Activated CD4-positive, CD25-positive, alpha-beta regulatory T cell treated with anti-CD3 and anti-CD28 coated beads, Interleukin-2, amount 50 U/mL, for 72 hours (primary cell): Measurements from ENCODE around the gene MRPL23.

ENCODE experiments used
- DNase-seq: peaks from one replicate; pipeline ENCODE4 v3.0.0; 2021

Gene MRPL23

GRCh38 chr11:1959786-1960185, 12.7 kb downstream of the MRPL23 start:
- DNase-seq, result no peak

- DNase-seq, result peak; percentile 9
Measured at GRCh38 chr11:1963864-1964263, 16.7 kb downstream of the MRPL23 start.

DNA sequence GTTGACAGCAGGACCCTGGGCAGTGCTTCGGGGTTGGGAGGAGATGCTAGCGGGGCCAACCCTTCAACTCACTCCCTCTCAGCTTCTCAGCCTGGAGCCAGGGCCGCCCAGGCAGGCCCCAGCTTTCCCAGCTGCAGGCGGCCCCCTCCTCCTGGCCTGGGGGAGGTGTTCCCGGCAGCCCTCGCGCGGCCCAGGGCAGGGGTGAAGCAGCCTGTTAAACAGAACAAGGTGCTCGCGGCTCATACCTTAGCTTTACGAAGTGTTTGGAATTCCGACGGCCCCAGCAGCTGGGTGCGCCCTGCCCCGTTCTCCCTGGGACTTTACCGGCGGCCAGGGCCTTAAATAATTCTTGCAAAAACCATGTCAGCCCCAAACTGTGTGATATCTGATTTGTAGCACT, 17.2 kb downstream of the MRPL23 start:
- no peak for DNase-seq

GRCh38 chr11:1964955-1965354, 17.8 kb downstream of the MRPL23 start:
- DNase-seq, result no peak

GRCh38 chr11:1966531-1966930, 19.4 kb downstream of the MRPL23 start:
- peak; percentile 11 for DNase-seq

- no peak for DNase-seq
Measured at GRCh38 chr11:1967641-1968225, 20.6 kb downstream of the MRPL23 start.

- DNase-seq, result peak; percentile 17
Measured at GRCh38 chr11:1968454-1969002, 21.4 kb downstream of the MRPL23 start.

GRCh38 chr11:1969035-1969434, 21.9 kb downstream of the MRPL23 start:
- no peak for DNase-seq

DNA sequence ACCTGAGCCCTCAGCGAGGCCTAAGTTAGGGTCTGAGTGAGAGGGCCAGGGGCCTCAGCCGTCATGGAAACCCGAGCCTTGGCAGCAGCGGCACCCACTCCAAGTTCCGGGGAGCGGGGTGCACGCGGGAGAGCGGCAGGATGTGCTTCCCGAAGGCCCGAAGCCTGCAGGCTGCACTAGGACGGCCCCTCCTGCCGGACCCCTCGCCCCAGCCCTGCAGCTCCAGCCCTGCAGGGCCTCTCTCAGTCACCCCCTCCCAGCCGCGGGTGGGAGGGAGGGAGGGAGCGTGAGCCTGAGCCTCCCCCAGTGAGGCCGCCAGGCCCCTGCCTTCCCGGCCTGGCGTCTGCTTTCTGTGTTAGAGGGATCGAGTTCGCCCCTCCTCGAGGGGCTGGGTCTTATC, 22.6 kb downstream of the MRPL23 start:
- no peak for DNase-seq

GRCh38 chr11:1970956-1971355, 23.8 kb downstream of the MRPL23 start:
- DNase-seq, result peak; percentile 4

DNA sequence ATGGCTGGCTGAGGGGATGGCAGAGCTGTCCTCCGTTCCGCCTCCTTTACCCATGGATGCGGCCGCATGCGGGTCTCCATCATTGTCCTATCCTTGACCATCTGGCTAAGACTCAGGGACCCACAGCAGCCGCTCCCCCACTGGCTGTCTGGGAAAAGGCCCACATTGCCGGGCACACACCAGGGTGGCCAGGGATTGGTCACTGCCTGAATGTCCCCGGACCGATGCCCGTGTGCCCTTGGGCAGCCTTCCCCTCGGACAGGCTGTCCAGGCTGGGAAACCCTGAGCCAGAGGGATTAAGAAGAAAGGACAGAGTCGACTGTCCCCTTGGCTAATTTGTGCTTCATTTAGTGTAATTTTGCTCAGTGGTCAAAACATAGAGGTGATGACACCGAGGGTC, 28.1 kb downstream of the MRPL23 start:
- DNase-seq, result no peak

DNA sequence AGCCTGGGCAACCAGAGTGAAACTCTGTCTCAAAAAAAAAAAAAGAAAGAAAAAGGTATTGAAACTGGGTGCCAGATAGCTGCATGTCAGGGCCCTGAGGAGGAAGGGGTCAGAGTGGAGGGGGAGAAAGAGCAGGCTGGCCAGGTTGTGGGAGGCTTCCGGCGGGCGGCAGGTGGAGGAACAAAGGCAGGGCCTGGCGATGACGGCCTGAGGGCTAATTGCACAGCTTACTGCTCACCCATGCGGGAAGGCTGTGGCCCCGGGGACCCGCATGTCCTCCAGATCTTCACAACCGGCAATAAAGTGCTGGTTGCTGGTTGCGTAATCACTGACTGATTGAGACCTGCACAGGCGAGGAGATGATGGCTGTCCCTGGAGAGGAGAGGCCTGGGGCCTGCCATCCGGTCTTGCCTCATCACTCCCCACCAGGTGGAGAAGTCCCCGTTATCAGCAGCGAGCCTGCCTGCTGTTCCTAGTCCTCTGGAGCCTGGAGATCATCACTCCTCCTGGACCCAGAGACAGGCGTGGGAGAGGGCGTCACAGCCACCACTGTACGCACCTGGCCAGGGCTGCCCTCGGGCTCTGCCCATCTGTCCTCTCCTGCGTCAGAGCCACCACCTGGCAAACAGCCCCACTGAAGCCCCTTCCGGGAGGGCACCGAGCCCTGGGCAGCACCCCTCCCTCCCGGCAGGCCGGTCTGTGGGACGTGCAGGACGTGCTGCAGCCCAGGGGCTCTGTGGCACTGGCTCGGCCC, 31.8 kb downstream of the MRPL23 start:
- peak; percentile 4 for DNase-seq

DNA sequence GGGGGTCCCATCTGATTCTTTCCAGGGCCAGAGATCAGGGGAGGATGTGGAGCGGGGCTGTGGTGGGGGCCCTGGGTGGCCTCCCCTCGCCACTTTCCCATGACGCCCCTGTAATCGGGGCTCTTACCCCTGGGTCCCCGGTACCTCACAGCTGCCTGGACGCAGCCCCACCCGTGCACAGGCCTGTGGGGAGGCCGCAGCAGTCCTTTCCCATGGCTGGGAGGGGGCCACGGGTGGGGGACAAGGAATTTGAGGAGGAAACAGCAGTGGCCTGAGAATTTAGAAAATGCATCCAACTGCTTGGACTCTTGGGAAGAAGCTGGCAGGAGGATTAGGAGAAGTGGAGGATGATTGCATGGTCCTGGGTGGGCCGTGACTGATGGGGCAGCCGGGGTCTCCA, 32.5 kb downstream of the MRPL23 start:
- DNase-seq, result no peak

DNA sequence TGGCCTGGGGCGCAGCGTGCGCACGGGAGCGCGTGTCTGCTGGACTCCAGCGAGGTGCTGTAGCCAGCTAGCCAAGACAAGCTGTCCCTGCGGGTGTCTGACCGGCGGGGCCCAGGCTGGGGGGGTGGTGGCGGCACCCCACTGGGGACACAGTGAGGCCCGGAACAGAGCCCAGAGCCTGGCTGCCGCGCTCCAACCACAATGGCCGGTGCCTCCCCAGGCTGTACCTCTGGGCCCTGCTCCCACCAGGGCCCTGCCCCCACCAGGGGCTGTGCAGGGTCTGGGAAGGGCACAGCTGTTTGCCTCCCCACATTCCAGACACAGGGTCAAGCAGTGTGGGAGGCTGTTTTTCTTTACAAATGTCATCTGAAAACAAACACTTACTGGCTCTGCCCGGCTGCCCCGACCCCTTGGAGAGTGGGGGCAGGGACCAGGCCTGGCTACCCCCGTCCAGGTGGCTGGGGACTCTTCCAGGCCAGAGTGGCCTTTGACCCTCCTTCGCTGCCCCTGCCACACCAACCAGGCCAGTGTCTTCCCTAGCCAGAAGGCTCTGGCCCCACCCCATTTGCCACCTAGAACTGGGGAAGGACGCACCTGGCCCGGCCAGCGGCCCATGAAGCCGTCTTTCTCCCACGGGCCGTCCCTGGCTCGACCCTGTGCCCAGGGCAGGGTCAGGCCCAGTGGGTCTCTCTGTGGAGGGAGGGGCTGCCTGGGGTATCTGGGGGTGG, 35.9 kb downstream of the MRPL23 start:
- no peak for DNase-seq

DNA sequence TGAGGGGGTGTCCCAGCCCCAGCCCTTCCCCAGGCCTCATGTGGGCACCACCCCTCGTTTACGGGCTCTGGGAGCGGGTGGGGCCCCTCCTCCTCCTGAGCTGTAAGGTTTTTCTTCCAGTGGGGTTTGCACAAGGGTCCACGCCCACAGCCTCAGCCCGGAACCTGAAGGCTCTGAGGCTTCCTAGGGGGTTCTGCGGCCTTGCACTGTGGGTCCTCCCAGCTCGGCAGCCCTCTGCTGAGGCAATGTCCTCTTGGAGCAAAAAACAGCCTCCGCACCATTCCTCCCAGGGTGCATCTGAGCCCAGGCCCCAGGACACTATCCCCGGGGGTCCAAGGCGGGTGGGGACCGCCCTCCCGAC, 36.4 kb downstream of the MRPL23 start:
- DNase-seq, result peak; percentile 8

DNA sequence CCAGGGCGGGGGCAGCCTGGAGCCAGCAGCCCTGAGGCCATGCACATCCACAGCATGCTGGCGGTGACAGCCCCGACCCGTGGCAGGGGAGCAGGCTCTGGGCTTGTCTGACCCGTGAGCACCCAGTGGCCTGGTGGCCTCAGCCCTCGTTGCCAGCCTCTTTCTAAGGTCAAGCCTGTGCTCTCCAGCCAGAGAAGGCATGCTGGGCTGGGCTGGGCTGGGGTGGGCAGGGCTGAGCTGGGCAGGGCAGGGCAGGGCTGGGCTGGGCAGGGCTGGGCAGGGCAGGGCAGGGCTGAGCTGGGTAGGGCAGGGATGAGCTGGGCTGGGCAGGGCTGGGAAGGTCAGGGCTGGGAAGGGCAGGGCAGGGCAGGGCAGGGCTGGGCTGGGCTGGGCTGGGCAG, 39.9 kb downstream of the MRPL23 start:
- no peak for DNase-seq

- no peak for DNase-seq
Measured at GRCh38 chr11:1988174-1988573, 41.0 kb downstream of the MRPL23 start.

DNA sequence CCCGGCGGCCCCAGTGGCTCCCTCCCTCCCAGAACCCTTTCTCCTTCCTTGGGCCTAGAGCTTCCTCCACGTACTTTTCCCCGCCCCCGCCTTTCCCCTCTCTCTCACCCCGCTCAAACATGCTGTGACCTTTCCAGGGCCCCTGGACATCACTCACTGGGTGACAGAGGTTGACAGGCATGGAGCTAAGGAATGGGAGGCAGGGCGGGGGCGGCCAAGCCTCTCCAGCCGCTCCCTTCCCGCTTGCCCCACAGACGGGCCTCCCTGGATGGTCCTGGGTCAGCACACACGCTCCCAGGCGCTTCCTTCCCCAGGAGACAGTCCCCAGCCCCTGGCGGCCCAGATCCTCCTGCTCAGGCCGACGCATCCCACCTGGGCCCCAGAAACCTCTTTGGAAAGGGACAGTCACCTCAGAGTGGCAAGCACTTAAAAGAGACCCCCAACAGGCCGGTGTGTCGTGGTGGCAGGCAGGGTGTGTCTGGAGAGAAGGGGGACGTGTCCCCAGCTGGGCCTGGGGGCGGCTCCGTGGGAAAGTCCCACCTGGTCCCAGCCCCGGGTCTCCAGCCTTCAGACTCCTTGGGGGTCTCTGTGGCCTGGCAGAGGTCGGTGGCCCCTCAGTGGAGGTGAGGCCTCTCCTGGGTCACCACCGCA, 41.7 kb downstream of the MRPL23 start:
- peak; percentile 2 for DNase-seq

DNA sequence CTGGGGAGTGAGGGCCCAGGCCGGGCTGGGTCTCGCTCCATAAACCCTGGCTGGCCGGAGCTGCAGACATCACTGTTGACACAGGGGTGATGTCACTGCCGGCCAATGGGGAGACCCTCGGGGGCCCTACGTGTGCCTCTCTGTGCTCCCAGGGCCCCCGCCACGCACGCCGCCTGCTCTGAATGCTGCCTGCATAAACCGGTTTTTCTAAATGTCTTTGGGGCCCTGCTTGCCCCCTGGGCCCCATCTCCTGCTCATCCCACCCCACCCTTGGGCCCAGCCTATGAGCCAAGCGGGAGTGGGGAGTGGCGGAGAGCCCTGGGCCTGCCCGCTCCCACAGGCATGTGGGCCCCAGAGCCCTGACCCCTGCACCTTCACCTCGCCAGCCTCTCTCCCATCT, 42.8 kb downstream of the MRPL23 start:
- no peak for DNase-seq

GRCh38 chr11:1990872-1991578, 43.9 kb downstream of the MRPL23 start:
- no peak for DNase-seq

GRCh38 chr11:1992111-1992510, 45.0 kb downstream of the MRPL23 start:
- DNase-seq, result peak; percentile 9

GRCh38 chr11:1994121-1994520, 47.0 kb downstream of the MRPL23 start:
- no peak for DNase-seq

DNA sequence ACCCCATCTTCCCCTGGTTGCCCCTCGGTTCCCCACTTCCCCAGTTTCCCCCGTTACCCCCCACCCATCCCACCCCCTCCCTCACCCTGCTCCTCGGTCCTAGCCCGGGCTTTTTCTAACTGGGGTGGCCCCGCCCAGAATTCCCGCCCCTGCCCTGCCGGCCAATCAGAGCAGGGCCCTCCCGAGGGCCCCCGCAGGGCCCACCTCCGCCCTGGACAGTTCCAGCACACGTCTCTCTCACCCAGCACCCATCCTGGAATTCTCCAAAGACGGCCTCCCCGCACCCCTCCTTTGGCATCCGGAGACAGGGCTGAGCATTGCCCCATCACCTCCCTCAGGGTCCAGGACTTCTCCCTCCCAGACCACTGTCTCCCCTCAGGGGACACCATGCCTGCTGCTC, 50.6 kb downstream of the MRPL23 start, which contains the start of gene H19:
TSS of gene H19 (minus strand) at position 88 of the 400 bp plus-strand sequence.
- DNase-seq, result no peak
